GM21390 (cell line): ENCODE measurements around the gene DNTT.

Experiments
- ATAC-seq: cut with Tn5 transposase; IDR thresholded peaks from one replicate; pipeline ENCODE4 v1.9.1; 2021; ENCODE audit not compliant: unreplicated experiment

DNTT gene

GRCh38 chr10:96374985-96375830 is 71.0 kb downstream of the DNTT start:
- ATAC-seq, result peak; percentile 84

- ATAC-seq, result no peak
Observed at GRCh38 chr10:96376483-96376882, 72.2 kb downstream of the DNTT start.

GRCh38 chr10:96377816-96378294 is 73.6 kb downstream of the DNTT start:
- ATAC-seq, result no peak

- ATAC-seq, result no peak
Observed at GRCh38 chr10:96378741-96379140, 74.5 kb downstream of the DNTT start.

- ATAC-seq, result no peak
Observed at GRCh38 chr10:96379758-96380157, 75.5 kb downstream of the DNTT start.

- ATAC-seq, result no peak
Observed at GRCh38 chr10:96380821-96381220, 76.6 kb downstream of the DNTT start.

GRCh38 chr10:96384506-96384905 is 80.3 kb downstream of the DNTT start:
- no peak for ATAC-seq

- no peak for ATAC-seq
Observed at GRCh38 chr10:96387161-96387560, 82.9 kb downstream of the DNTT start.

GRCh38 chr10:96387601-96388000 is 83.4 kb downstream of the DNTT start:
- ATAC-seq, result no peak
